Inflammatory macrophage (primary cell): ENCODE data around the gene TMEM258.

Source experiments
- DNase-seq, 2 donors: peaks; one replicate each; pipeline ENCODE4 v3.0.0-alpha.2; 2020 to 2022

TMEM258 gene

GRCh38 chr11:61739966-61740365, 52.4 kb downstream of the TMEM258 start:
- no peak for DNase-seq

DNA sequence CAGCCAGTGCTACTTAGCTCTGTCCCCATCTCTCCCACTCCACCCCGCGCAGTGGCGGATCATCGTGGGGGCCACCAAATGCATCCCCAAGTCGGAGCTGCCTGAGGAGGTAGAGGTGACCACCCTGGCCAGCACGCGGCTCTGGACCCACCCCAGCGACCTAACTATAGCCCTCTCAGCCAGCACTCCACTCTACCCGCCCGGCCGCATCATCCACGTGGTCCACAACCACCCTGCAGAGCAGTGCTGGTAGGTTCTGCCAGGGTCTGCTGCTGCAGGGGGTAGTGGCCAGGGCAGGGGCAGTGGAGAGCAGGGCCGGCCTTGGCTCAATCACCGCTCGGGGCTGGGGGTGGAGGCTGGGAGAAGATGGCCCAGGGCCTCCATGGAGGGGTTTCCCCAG, 53.0 kb downstream of the TMEM258 start:
- DNase-seq, result no peak
